B cell (primary cell): ENCODE data around the gene TREH.
"Not testable (repeated sequence)": the region's sequence is repeated elsewhere in the genome, so short reads cannot be mapped to it uniquely, and the experiment has no call there.

ENCODE experiments used
- CTCF ChIP-seq: fragments of 200-600 bp; IDR thresholded peaks from one replicate; pipeline ENCODE4 v1.8.0; 2022; ENCODE audit warnings: antibody characterized with exemption, mild to moderate bottlenecking
- EZH2 ChIP-seq: IDR thresholded peaks from 2 replicates; pipeline ENCODE4 v1.6.1; 2012; ENCODE audit warnings: borderline replicate concordance, low read depth, mild to moderate bottlenecking, moderate library complexity, low read length; ENCODE audit not compliant: insufficient read depth, poor library complexity, severe bottlenecking

- not testable (repeated sequence) for TF ChIP-seq CTCF, EZH2
Observed at GRCh38 chr11:118718562-118718961, 39.1 kb upstream of the TREH start.
